Neuron (in vitro differentiated cells): ENCODE results near the gene TADA3.

Source experiments
- H2AFZ ChIP-seq: one replicate; pipeline ENCODE4 v1.6.1; 2013; ENCODE audit warnings: low read depth, mild to moderate bottlenecking, inconsistent platforms, low read length, moderate library complexity
- H3K27me3 ChIP-seq: one replicate; pipeline ENCODE4 v1.6.1; 2013; ENCODE audit warnings: low read length; ENCODE audit not compliant: insufficient read depth
- H3K36me3 ChIP-seq: one replicate; pipeline ENCODE4 v1.6.1; 2013; ENCODE audit warnings: low read length; ENCODE audit not compliant: insufficient read depth
- H3K4me1 ChIP-seq: one replicate; pipeline ENCODE4 v1.6.1; 2013; ENCODE audit warnings: low read length; ENCODE audit not compliant: insufficient read depth
- H3K4me3 ChIP-seq: 2 replicates; pipeline ENCODE4 v1.5.1; 2013; ENCODE audit warnings: mild to moderate bottlenecking, low read length, moderate library complexity
- H3K9me3 ChIP-seq: one replicate; pipeline ENCODE4 v1.6.1; 2013; ENCODE audit warnings: low read length

The TADA3 gene

DNA sequence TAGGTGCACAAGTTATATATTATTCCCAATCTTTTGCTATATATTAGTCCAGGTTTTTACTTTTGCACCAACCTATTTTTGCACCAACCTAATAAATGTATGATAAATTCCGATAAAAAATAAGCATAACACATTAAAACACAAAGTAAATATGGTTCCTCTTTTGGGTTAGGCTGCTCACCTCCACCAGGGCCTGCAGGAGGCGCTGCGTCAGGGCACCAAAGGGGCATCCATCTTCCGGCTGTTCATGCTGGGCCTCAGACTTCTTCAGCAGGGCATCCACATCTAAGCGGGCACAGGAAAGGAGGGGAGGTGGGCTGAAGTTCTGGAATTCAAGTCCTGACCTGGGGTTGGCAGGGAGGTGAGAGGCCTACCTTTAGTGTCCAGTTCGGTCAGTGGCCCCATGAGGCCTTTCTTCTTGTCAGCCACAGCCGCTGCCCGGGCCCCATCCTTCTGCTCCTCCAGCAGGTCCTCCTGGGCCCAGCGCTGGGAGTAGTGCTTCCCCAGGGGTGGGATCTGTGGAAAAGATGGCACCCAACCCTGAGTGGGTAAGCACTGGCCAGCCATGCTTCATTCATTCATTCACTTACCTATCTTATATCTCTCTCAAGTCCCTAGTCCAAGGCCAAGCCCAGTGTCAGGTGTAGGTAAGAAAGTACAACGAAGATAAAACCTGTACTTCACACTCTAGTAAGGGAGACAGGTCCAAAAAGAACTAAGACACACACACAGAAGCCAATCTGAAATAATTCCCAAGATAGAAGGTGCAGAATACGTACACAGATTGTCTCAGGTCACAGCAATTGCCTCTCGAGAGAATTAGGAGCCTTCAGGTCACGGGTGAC is 5.2 kb downstream of the TADA3 start:
- H3K36me3 ChIP-seq = peaks cover 68% of the 10 kb centered on the region
- peaks cover 6% of the 10 kb centered on the region for H3K4me1 ChIP-seq

DNA sequence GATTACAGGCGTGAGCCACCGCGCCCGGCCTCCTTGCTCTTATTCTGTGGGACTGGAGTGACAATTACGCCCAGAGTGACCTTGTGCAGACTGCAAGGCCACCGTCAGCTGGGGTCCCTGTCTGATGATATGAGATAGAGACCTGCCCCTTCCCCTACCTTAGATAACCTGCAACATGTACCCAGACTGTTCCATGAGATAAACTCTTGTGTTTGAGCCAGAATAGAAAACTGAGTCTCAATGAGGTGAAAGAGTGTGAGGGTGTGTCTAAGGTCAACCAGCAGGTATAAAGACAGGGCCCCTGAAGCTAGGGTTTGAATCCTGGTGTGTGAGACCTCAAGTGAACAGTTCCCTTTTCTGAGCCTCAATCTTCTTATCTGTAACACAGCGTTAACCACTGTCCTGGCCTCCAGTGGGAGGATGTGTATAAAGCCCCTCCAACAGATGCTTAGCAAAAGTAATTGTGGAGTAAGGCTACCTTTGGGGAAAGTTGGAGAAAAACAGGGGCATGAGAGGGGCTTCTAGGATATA is 6.0 kb downstream of the TADA3 start:
- H2AFZ ChIP-seq = no peak overlapping the region
- H3K4me1 ChIP-seq = no peaks in the 10 kb centered on the region
- H3K9me3 ChIP-seq = no peaks in the 10 kb centered on the region
- peaks cover 75% of the 10 kb centered on the region for H3K36me3 ChIP-seq
- H3K4me3 ChIP-seq = no peak overlapping the region
- H3K27me3 ChIP-seq = no peaks in the 10 kb centered on the region

More for the DNA sequence above, 5.2 kb downstream of the TADA3 start:
- Histone ChIP-seq H3K27me3 (no peaks in the 10 kb centered on the region), H3K9me3 (no peaks in the 10 kb centered on the region), H3K4me3 (no peak overlapping the region), H2AFZ (no peak overlapping the region)

DNA sequence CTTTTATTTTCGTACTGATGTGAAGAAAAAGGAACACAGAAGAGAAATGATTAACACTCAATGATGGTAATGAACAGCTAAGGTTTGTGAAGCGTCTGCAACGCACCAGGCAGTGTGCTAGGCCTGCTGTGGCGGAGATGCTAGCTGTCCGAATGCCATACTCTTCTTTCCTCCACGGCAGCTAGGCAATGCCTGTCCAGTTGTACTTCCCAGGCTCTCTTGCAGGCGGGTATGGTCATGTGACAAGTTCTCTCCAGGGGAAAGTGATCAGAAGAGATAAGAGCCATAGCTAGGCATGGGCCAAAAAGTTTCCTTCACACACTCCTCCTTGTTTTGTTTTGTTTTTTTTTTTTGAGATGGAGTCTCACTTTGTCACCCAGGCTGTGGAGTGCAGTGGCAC is 6.7 kb downstream of the TADA3 start:
- Histone ChIP-seq H3K27me3 (no peaks in the 10 kb centered on the region), H2AFZ (no peak overlapping the region), H3K9me3 (no peaks in the 10 kb centered on the region), H3K36me3 (peaks cover 71% of the 10 kb centered on the region), H3K4me3 (no peak overlapping the region), H3K4me1 (no peaks in the 10 kb centered on the region)

DNA sequence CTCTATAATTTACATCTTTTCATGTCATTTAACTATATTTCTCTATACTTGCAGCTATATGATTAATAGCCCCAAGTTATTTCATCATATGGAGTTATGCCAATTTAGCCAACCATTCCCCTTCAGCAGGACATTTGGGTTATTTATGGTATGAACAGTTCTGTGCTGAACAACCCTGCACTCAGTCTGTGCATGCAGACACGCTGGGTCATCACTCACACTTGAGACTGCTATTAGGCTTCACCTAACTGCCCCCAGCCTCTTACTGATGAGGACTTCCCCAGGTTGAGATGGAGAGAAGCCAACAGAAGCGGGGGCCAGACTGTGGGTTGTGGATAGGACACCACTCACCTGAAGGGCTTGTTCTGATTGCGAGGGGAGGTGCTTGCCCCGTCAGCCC is 7.3 kb downstream of the TADA3 start:
- Histone ChIP-seq H3K4me1 (no peaks in the 10 kb centered on the region), H3K27me3 (no peaks in the 10 kb centered on the region), H3K9me3 (no peaks in the 10 kb centered on the region), H2AFZ (no peak overlapping the region), H3K4me3 (no peak overlapping the region), H3K36me3 (peaks cover 71% of the 10 kb centered on the region)

DNA sequence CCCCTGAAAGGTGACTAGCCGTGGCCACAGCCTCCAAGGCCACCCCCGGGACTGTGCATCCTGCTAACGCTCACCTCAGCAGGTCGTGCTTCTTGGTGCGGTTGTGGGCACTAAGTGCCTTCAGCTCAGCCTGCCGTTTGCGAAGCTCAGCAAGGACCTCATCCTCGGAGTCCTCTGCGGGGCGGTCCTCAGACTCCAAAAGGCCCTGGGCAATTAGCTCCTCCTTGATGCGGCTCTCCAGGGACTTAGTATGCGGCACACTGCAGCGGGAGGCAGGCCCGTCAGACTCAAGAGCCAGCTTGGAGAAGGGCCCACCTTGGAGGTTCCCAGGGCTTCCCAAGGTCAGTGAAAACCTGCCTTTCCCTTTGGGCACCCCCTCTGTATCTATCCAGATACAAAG is 8.3 kb downstream of the TADA3 start:
- H3K27me3 ChIP-seq = no peaks in the 10 kb centered on the region
- H3K4me1 ChIP-seq = no peaks in the 10 kb centered on the region
- H2AFZ ChIP-seq = no peak overlapping the region
- no peaks in the 10 kb centered on the region for H3K9me3 ChIP-seq
- H3K36me3 ChIP-seq = peaks cover 63% of the 10 kb centered on the region
- no peak overlapping the region for H3K4me3 ChIP-seq

DNA sequence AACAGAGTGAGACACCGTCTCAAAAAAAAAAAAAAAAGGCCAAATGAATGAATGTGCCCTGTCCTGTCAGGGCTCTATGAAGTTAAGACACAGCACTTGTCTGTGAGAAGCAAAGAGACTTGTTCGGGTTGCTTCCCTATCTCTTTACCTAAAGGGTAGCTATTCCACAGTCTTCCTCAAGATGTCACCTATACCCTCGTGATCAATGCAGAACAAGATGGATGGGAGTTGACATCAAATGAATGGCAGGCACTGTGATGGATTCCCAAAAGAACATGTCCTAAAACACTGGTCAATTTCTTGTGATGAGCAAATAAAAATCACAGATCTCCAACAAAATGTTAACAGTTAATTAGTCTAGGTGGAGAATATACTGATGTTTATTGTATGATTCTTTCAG is 9.5 kb downstream of the TADA3 start:
- H3K9me3 ChIP-seq = no peaks in the 10 kb centered on the region
- H3K27me3 ChIP-seq = no peaks in the 10 kb centered on the region
- H3K4me3 ChIP-seq = no peak overlapping the region
- peaks cover 61% of the 10 kb centered on the region for H3K36me3 ChIP-seq
- H2AFZ ChIP-seq = no peak overlapping the region
- H3K4me1 ChIP-seq = no peaks in the 10 kb centered on the region

DNA sequence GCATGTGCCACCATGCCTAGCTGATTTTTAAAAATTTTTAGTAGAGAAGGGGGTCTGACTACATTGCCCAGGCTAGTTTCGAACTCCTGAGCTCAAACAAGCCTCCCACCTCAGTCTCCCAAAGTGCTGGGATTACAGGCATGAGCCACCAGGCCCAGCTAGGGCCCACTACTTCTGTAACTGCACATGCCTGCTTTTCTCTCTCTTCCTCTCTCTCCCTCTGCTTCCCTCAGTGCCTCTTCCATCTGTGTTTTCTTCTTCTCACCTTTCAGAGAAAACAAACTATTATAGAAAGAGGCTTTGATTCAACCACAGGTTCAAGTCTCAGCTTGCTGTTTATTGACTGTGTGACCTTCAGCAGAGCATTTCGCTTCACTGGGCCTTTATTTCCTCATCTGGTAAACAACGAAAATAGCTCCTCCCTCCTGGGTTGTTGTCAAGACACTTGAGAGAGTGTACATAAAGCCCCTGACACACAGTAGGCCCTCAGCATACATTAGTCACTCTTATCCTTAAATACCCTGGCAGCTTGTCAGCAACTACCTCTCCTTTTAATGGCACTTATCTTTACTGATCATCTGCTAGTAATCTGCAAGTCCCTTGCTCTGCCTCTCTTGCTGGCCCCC is 10.2 kb downstream of the TADA3 start:
- Histone ChIP-seq H3K27me3 (no peaks in the 10 kb centered on the region), H3K4me1 (no peaks in the 10 kb centered on the region), H3K36me3 (peaks cover 55% of the 10 kb centered on the region), H2AFZ (no peak overlapping the region), H3K9me3 (no peaks in the 10 kb centered on the region), H3K4me3 (no peak overlapping the region)

DNA sequence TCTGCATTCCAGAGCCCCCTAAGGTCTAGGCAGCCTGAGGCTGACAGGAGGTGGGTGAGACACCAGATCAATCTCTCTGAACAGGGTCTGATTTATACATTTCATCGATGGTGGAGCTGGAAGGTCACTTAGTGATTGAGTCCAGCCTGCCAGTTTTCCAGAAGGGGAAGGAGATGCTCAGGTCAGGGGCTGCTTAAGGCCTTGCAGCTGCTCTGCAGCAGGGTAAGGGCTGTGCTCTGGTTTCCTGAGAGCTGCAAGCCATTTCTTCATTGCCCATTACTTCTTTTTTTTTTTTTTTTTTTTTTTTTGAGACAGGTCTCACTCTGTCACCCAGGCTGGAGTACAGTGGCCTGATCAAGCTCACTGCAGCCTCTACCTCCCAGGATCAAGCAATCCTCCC is 10.7 kb downstream of the TADA3 start:
- no peaks in the 10 kb centered on the region for H3K4me1 ChIP-seq
- no peaks in the 10 kb centered on the region for H3K27me3 ChIP-seq
- H3K9me3 ChIP-seq = no peaks in the 10 kb centered on the region
- H3K36me3 ChIP-seq = peaks cover 49% of the 10 kb centered on the region
- no peak overlapping the region for H3K4me3 ChIP-seq
- no peak overlapping the region for H2AFZ ChIP-seq

DNA sequence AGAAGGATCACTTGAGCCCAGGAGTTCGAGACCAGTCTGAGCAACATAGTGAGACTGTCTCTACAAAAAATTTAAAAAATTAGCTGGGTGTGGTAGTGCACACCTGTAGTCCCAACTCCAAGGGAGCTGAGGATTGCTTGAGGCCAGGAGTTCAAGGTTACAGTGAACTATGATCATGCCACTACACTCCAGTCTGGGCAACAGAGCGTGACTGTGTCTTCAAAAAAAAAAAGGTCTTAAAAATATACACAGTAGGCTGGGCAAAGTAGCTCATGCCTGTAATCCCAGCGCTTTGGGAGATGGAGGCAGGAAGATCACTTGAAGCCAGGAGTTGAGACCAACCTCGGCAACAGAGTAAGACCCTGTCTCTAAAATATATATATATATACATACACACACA is 11.4 kb downstream of the TADA3 start:
- Histone ChIP-seq H3K9me3 (no peaks in the 10 kb centered on the region), H3K4me3 (no peak overlapping the region), H3K4me1 (no peaks in the 10 kb centered on the region), H3K36me3 (peaks cover 44% of the 10 kb centered on the region), H3K27me3 (no peaks in the 10 kb centered on the region), H2AFZ (no peak overlapping the region)

DNA sequence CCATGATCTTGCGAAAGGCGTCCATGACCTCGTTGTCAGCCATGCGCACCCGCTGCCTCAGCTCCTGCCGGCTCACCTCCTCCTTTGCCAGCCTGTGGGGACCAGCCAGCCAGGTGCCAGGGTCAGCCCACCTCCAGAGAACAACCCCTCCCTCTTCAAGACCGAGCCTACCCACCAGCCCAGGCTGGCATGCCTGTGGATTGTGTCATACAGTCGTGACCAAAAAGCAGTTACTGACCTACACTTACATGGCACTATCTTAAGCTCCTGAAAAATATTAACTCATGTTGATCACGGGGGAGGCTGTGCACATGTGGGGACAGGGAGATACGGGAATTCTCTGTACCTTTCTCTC is 11.8 kb downstream of the TADA3 start:
- Histone ChIP-seq H2AFZ (no peak overlapping the region), H3K4me1 (no peaks in the 10 kb centered on the region), H3K9me3 (no peaks in the 10 kb centered on the region), H3K27me3 (no peaks in the 10 kb centered on the region), H3K4me3 (no peak overlapping the region), H3K36me3 (peaks cover 41% of the 10 kb centered on the region)

DNA sequence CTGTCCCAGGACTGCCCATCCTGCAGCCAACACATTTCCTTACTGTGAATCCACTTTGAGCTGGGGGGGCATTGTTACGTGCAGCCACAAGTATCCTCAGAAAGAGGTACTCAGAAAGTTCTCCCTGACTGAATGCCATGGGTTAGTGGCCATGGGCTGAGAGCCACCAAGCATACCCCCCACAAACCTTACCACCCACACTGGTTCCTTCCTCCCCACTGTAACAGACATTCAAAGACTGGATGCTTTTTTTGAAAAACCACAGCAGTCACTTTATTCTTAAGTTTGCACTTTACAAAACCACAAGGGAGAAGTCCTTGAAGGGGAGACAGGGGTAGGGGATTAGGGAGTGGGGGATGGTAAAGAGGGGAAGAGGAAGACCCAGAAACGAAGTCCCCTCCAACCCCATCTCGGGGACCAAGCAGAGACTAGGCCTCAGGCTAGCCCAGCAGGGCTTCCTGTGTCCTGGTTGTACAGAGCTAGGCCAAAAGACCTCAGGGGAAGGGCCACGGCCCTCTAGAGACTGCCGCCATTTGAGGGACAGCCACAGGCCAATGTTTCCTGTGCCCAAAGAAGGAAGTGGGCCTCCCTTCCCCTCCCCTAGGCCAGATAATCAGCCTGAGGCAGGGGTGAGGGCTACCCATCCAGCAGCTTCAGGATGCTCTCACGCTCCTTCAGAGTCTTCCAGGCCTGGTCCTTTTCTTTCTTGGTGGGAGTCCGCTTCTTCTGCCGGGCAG is 12.4 kb downstream of the TADA3 start:
- H3K27me3 ChIP-seq = no peaks in the 10 kb centered on the region
- H3K4me1 ChIP-seq = no peaks in the 10 kb centered on the region
- H3K36me3 ChIP-seq = peaks cover 36% of the 10 kb centered on the region
- H3K4me3 ChIP-seq = no peak overlapping the region
- no peak overlapping the region for H2AFZ ChIP-seq
- no peaks in the 10 kb centered on the region for H3K9me3 ChIP-seq

DNA sequence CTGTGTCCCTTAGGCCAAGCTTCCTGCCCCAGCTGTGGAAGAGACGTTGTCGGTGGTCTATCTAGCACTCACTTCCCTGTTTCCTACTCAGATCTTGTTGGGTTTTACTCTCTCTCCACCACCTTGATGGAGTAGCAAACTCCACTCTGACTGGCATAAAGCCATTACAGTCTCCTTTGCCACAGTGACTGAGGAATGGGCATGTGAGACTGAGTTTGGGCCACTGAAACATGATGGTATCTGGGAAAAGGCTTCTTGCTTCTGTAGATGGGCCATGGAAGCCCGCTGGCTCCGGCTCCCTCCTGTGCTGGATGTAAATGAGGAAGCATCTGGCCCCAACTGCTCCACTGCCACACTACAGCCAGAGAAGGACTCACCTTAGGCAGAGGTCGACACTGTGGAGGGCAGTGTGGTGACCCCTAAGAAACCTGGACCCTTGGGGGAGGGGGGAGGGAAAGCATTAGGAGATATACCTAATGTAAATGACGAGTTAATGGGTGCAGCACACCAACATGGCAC is 13.1 kb downstream of the TADA3 start:
- Histone ChIP-seq H2AFZ (no peak overlapping the region), H3K4me1 (no peaks in the 10 kb centered on the region), H3K36me3 (peaks cover 35% of the 10 kb centered on the region), H3K27me3 (no peaks in the 10 kb centered on the region), H3K4me3 (no peak overlapping the region), H3K9me3 (no peaks in the 10 kb centered on the region)
